GM21390 (cell line): ENCODE measurements around the gene CLDN20.
"Not testable (repeated sequence)": the region's sequence is repeated elsewhere in the genome, so short reads cannot be mapped to it uniquely, and the experiment has no call there.

Experiments used
- ATAC-seq: cut with Tn5 transposase; IDR thresholded peaks from one replicate; pipeline ENCODE4 v1.9.1; 2021; ENCODE audit not compliant: unreplicated experiment

The CLDN20 gene

GRCh38 chr6:155309150-155309549 is 45.3 kb downstream of the CLDN20 start:
- ATAC-seq = no peak

DNA sequence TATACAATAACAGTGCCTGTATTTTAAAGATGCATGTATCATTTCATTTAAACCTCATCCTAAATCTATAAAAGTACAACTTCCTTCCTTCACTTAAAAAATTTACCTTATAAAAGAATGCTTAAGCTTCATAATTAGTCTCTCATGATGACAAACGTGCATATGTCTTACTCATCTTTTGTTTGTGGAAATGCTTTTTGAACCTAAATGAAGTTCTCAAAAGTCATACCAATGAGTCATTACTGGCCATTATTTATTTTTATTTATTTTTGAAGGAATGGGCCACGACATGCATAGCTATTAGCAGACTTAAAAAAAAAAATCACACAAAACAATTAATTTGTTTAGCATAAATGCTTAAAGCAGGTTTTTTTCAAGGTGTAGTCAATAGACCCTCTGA is 46.8 kb downstream of the CLDN20 start:
- ATAC-seq = no peak

DNA sequence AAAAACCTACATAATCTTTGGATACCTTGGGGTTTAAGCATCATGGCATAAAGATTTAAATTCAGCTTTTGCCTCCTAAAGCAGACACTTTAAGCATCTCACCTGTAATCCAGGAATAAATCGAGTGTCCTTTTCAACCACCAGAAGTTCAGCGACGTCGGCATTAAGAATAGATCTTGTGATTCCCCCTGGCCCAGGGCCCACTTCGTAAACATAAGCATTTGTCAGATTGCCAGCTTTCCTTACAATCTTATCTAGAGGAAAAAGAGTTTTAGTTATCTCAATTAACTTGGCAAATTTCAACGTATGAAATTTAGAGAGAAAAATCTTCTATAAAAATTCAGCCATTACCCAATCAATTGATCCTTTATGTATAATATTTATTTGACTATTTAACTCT is 47.3 kb downstream of the CLDN20 start:
- no peak for ATAC-seq

GRCh38 chr6:155311583-155311982 is 47.8 kb downstream of the CLDN20 start:
- ATAC-seq = no peak

DNA sequence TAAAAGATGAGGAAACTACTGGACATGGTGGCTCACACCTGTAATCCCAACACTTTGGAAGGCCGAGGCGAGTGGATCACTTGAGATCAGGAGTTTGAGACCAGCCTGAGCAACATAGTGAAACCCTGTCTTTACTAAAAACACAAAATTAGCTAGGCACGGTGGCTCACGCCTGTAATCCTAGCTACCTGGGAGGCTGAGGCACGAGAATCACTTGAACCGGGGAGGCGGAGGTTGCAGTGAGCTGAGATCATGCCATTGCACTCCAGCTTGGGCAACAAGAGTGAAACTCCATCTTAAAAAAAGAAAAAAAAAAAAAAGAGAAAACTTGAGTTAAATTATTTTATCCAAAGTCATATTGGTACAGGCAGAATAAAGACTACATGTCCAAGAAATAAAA is 49.1 kb downstream of the CLDN20 start:
- not testable (repeated sequence) for ATAC-seq

GRCh38 chr6:155313602-155314091 is 49.8 kb downstream of the CLDN20 start:
- peak; percentile 15 for ATAC-seq

DNA sequence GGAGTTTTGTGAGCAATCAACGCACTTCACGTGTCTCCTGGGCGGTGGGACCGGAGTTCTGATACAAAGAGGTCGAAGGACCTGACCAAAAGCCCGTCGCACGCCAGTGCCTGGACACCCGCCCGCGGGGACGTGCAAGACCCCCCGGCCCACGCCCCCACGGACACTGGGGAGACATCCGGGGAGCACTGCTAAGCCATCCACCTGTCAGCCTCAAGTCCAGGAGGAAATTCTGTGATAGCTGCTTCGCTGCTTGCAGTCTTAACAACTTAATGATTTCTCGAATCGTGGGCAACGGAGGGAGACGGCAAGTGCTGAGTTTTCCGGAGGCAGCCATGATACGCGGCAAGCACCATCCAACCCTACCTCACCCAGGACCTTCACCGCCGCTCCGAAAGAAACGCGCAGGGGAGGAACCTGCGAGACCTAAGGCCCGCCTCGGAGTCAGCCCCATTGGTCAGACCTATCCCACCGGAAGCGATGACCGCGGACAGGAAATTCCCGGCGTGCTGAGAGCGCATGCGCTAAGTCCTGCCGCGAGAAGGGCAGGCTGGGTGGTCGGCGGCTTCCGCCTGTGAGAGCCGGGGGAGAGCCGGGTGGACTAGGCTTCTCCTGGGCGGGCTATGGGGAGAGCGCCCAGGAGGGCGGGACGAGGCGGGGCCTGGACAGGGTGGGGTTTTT is 50.4 kb downstream of the CLDN20 start, which contains the start of gene TFB1M:
Gene TFB1M (minus strand): TSS at position 393 of the 681 bp plus-strand sequence. CDS start 56 bp downstream, at position 337.
- peak; percentile 93 for ATAC-seq

GRCh38 chr6:155314773-155315515 is 51.1 kb downstream of the CLDN20 start:
- peak; percentile 50 for ATAC-seq

GRCh38 chr6:155315516-155315871 is 51.7 kb downstream of the CLDN20 start:
- no peak for ATAC-seq

GRCh38 chr6:155316419-155316818 is 52.6 kb downstream of the CLDN20 start:
- ATAC-seq = no peak

GRCh38 chr6:155317186-155317585 is 53.4 kb downstream of the CLDN20 start:
- ATAC-seq = no peak

DNA sequence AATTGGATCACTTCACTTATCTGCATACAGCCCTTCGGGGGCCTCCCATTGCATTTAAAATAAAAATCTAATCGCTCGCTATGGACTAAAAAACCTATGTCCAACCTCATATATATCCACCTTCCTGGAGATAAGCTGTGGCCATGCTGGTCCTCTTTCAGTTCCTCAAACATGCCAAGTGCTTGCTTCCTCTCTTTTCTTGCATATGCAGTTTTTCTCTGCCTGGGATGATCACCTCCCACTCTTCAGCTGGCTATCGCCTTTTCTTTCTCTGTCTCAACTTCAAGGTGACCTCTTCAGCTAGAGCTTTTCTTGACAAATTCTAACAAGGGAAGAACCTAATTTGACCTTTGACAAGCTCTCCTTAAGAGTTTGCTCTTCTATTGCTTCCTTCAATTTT is 56.1 kb downstream of the CLDN20 start:
- peak; percentile 53 for ATAC-seq

GRCh38 chr6:155324172-155324571 is 60.4 kb downstream of the CLDN20 start:
- no peak for ATAC-seq

DNA sequence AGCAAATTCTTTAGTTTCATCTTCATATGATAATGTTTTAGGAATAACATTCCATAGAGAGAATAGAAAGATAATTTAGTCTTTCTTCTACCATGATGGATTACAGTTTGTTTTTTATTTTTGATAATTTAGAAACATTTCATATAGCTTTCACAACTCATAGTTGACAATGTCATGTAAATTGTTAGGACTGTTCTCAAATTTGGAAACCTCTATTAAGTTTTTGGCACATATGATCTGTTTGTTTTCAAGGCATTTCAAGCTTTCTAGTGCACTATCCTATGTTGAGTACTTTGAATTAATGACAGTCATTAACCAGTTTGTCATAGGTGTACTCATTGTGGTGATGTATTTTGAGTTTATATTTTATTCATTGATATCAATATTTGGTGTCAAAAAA is 61.2 kb downstream of the CLDN20 start:
- no peak for ATAC-seq

GRCh38 chr6:155325700-155326516 is 62.1 kb downstream of the CLDN20 start:
- ATAC-seq = no peak
